DND-41 (cell line): ENCODE results near the gene SLC38A10.

ENCODE experiments used
- ATAC-seq: fragments of 200-7000 bp; cut with Tn5 transposase; 3 replicates; pipeline ENCODE4 v1.9.1; 2021; ENCODE audit warnings: low read depth; ENCODE audit not compliant: insufficient read depth
- DNase-seq: peaks from one replicate; pipeline ENCODE4 v3.0.0-alpha.2; 2020
- H2AFZ ChIP-seq: 2 replicates; pipeline ENCODE4 v1.6.0; 2012; ENCODE audit warnings: low read depth, low read length
- H3K27ac ChIP-seq: 2 replicates; pipeline ENCODE4 v1.5.1; 2012; ENCODE audit warnings: low read length, inconsistent platforms
- H3K27me3 ChIP-seq: fragments of 200-600 bp; sonication (generic); 2 replicates; pipeline ENCODE4 v1.6.0; 2012; ENCODE audit warnings: low read length, mild to moderate bottlenecking, inconsistent platforms; ENCODE audit not compliant: insufficient read depth, poor library complexity
- H3K36me3 ChIP-seq: 2 replicates; pipeline ENCODE4 v1.5.1; 2012; ENCODE audit warnings: low read length, inconsistent platforms; ENCODE audit not compliant: insufficient read depth
- H3K4me1 ChIP-seq: 2 replicates; pipeline ENCODE4 v1.5.1; 2012; ENCODE audit warnings: mild to moderate bottlenecking, low read length; ENCODE audit not compliant: insufficient read depth
- H3K4me2 ChIP-seq: 2 replicates; pipeline ENCODE4 v1.6.0; 2012; ENCODE audit warnings: mild to moderate bottlenecking, moderate library complexity, low read length, inconsistent platforms; ENCODE audit not compliant: insufficient read depth
- H3K4me3 ChIP-seq, 2 experiments: fragments of 200-600 bp in 1 of 2; shearing (Covaris generic) in 1 of 2; 2 replicates each; pipeline ENCODE4 v1.5.1; 2012 to 2016; ENCODE audit warnings: inconsistent platforms in 2 of 2, low read length in 2 of 2, mild to moderate bottlenecking in 2 of 2, low read depth in 1 of 2, moderate library complexity in 1 of 2
- H3K79me2 ChIP-seq: 2 replicates; pipeline ENCODE4 v1.6.0; 2012; ENCODE audit warnings: low read length, inconsistent platforms; ENCODE audit not compliant: insufficient read depth
- H3K9ac ChIP-seq: 2 replicates; pipeline ENCODE4 v1.6.0; 2012; ENCODE audit warnings: low read depth, mild to moderate bottlenecking, inconsistent platforms, low read length, moderate library complexity
- H3K9me3 ChIP-seq: 2 replicates; pipeline ENCODE4 v1.5.1; 2012; ENCODE audit warnings: low read length, moderate library complexity, mild to moderate bottlenecking, inconsistent platforms; ENCODE audit not compliant: insufficient read depth, severe bottlenecking
- H4K20me1 ChIP-seq: 2 replicates; pipeline ENCODE4 v1.6.0; 2012; ENCODE audit warnings: low read length; ENCODE audit not compliant: insufficient read depth
- EZH2 ChIP-seq: IDR thresholded peaks from 3 replicates; pipeline ENCODE4 v1.6.1; 2012; ENCODE audit warnings: borderline replicate concordance, low read depth, mild to moderate bottlenecking, moderate library complexity, low read length, inconsistent platforms; ENCODE audit not compliant: severe bottlenecking
- TF ChIP-seq, protein P1 (sequence below): IDR thresholded peaks from 2 replicates; pipeline ENCODE4 v1.5.1; 2012; ENCODE audit warnings: borderline replicate concordance, low read length, moderate library complexity, mild to moderate bottlenecking; ENCODE audit not compliant: poor library complexity, severe bottlenecking; ENCODE audit errors: extremely low read depth

SLC38A10 gene

GRCh38 chr17:81338274-81339190, 43.4 kb upstream of the SLC38A10 start:
- ATAC-seq (peak; percentile 30; the same call in 2 of the 3 replicates), DNase-seq (no peak)
- Histone ChIP-seq H4K20me1 (peaks cover 52% of the 10 kb centered on the region), H3K4me2 (no peak overlapping the region), H3K4me1 (peaks cover 3% of the 10 kb centered on the region), H3K9me3 (no peaks in the 10 kb centered on the region), H3K4me3 (no peak overlapping the region), H3K27ac (no peak overlapping the region), H2AFZ (no peak overlapping the region), H3K27me3 (no peaks in the 10 kb centered on the region), H3K36me3 (peaks cover 6% of the 10 kb centered on the region; the same call in 1 of the 2 replicates), H3K79me2 (peaks cover 19% of the 10 kb centered on the region), H3K9ac (no peak overlapping the region)
- TF ChIP-seq, protein P1, sequence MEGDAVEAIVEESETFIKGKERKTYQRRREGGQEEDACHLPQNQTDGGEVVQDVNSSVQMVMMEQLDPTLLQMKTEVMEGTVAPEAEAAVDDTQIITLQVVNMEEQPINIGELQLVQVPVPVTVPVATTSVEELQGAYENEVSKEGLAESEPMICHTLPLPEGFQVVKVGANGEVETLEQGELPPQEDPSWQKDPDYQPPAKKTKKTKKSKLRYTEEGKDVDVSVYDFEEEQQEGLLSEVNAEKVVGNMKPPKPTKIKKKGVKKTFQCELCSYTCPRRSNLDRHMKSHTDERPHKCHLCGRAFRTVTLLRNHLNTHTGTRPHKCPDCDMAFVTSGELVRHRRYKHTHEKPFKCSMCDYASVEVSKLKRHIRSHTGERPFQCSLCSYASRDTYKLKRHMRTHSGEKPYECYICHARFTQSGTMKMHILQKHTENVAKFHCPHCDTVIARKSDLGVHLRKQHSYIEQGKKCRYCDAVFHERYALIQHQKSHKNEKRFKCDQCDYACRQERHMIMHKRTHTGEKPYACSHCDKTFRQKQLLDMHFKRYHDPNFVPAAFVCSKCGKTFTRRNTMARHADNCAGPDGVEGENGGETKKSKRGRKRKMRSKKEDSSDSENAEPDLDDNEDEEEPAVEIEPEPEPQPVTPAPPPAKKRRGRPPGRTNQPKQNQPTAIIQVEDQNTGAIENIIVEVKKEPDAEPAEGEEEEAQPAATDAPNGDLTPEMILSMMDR, result no peak
- no peak for TF ChIP-seq EZH2

DNA sequence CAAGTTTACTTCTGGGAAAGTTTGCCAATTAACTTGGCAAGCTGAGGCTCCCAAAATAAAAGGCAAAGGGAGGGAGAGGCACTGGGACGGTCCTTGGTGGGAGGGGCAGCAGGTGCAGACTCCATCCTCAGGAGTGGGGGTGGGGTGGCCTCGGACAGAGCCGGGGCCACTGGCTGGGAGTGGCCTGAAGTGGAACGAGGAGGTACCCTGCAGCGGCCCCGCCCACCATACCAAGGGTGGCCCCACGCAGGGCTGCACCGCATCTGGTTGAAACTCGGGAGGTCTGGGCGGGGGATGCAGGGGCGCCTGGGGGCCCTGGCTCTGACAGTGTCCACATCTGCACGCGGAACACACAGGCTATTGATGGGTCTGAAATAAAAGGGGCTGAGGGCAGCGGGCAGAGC, 42.4 kb upstream of the SLC38A10 start:
- ATAC-seq (no peak), DNase-seq (no peak)
- no peaks in the 10 kb centered on the region for H3K9me3 ChIP-seq
- H3K79me2 ChIP-seq, result peaks cover 9% of the 10 kb centered on the region
- H3K27ac ChIP-seq, result no peak overlapping the region
- no peaks in the 10 kb centered on the region for H3K4me1 ChIP-seq
- H2AFZ ChIP-seq, result no peak overlapping the region
- H3K9ac ChIP-seq, result no peak overlapping the region
- TF ChIP-seq, protein P1, result no peak
- no peak for TF ChIP-seq EZH2
- no peak overlapping the region for H3K4me3 ChIP-seq
- no peak overlapping the region for H3K4me2 ChIP-seq
- H3K27me3 ChIP-seq, result peaks cover 4% of the 10 kb centered on the region
- peaks cover 43% of the 10 kb centered on the region for H4K20me1 ChIP-seq
- H3K36me3 ChIP-seq, result no peaks in the 10 kb centered on the region; the same call in 1 of the 2 replicates

- Histone ChIP-seq H3K4me1 (no peaks in the 10 kb centered on the region), H3K4me2 (no peak overlapping the region)
Measured at GRCh38 chr17:81336930-81337325, 41.8 kb upstream of the SLC38A10 start.

More at GRCh38 chr17:81336930-81337325, 41.8 kb upstream of the SLC38A10 start:
- no peak for DNase-seq
- no peak for ATAC-seq
- Histone ChIP-seq H3K4me3 (no peak overlapping the region), H2AFZ (no peak overlapping the region), H3K9me3 (no peaks in the 10 kb centered on the region), H3K9ac (no peak overlapping the region), H3K27me3 (peaks cover 4% of the 10 kb centered on the region), H3K79me2 (peaks cover 5% of the 10 kb centered on the region), H3K27ac (no peak overlapping the region), H3K36me3 (no peaks in the 10 kb centered on the region; the same call in 1 of the 2 replicates), H4K20me1 (peaks cover 45% of the 10 kb centered on the region)
- no peak for TF ChIP-seq EZH2
- TF ChIP-seq, protein P1, result no peak
